SHP77 treated with DMSO at 0.1 percent for 48 hours (cell line): ENCODE results near the gene PDE6H.

Experiments used
- DNase-seq: peaks from one replicate; lab custom pipeline; 2025; lab: John Stamatoyannopoulos, UW

PDE6H gene

DNA sequence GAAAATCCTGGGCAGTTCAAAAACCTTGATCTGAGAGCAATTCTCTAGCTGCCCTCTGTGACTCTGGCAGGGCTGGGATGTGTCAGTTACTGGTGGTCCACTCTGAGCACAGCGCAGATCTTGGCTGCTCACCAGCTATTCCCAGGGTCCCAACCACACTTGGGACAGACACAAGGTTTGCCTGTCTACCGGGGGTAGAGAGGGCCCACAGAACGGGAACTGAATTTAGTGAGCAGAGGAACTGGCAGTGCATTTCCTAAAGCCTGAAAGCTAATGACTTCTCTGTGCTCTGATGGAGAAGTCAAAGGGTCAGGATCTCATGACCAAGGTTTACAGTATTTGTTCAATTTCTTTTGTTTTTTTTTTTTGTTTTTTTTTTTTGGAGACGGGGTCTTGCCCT is 2.6 kb downstream of the PDE6H start:
- no peak for DNase-seq

DNA sequence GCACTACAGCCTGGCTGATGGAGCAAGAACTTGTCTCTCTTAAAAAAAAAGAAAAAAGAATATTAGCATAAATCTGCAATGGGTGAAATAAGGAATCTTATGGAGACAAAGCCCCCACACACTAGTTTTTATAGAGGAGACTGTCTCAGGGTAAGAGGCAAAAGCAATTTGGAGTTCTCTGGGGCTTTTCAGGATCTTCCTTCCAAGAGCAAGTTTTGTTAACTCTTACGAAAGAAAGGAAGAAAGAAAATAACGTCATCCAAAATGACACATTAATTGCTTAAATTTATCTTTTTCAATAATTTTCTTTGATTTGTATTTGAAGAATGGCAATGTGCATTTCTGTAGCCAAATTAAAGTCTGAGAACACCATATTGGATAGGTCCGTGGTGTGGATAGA is 3.8 kb downstream of the PDE6H start:
- no peak for DNase-seq

DNA sequence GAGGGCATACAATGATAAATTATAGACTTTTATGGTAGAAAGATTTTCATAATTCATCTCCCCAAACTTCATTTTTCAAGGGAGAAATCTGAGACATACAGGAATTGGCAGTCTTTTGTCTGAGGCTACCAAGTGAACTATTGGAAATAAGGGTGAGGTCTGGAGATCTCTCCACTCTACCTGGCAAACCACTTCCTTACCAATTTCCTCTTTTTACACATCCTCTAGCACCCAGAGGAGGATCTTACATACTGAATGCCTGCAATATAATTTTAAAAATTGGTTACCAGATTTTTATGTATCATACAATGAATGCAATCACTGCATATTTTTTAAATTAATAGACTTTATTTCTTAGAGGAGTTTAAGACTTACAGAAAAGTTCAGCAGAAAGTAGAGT is 6.6 kb downstream of the PDE6H start:
- no peak for DNase-seq

DNA sequence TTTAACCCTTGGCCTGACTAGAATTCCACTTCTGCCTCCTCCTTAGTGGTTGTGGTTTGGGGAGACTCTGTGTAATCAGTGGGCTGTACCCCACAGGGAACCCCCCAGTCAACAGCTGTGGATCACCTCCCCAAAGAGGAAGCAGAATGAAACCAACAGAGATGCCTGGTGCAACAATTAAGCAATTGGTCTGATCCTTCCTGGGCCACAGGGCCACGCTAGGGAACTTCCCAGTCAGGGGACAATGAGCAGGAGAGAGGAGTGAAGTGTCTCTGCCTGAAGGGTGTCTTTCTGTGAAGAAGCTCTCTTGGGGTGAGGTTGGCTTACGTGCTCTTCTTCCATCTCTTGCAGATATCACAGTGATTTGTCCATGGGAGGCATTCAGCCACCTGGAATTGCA is 8.2 kb downstream of the PDE6H start:
- no peak for DNase-seq

DNA sequence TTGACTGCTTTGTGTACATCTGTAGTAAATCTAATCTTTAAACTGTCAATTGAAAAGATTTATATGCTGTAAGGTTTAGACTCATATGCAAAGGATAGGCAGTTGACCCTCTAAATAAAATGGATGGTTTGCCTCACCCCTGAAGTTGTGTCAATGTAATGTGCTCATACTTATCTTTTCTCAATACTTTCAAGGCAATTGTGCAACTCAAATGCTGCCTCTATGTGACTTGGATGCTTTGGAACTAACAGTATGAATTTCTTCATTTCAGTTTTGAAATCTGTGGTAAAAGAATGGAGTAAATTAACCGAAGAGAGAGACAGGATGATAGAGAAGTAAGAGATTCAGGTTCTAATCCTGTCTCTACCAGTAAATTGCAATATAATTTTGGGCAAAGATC is 9.7 kb downstream of the PDE6H start:
- no peak for DNase-seq

DNA sequence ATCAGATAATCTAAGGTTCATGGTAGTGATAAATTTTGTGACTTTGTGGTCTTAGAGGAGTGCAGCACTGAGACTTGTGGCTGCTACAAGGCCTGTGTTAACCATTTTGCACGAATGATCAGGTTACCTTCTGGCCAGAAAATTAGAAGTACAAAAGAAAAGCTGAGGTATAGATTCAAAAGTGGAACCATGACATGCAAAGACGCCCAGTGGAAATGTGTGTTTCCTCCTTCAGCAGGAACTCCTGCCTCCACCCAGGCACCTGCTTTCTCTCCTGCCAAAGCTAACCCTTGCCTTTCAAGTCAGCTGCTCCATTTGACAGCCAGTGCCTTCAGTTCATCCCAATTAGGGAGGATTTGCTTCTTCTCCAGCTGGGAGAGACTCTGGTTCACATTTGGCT is 10.1 kb downstream of the PDE6H start:
- no peak for DNase-seq

DNA sequence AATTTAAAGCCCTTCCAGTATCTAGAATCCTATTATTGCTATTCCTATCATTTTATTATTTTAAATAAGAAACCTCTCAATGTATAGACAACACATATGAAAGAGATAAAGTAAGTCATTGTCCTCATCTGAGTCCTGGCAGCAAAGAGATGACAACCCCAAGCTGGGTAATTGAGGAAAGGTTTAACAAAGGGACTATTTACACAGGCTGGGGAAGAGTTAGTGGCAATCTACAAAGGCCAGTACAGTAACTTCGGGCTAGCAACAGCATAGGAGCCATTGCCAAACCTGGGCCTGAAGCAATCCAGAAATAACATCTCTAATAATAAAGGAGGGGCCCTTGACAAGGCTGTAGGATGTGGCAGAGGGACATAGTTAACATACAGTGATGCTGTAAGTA is 11.2 kb downstream of the PDE6H start:
- DNase-seq: no peak

DNA sequence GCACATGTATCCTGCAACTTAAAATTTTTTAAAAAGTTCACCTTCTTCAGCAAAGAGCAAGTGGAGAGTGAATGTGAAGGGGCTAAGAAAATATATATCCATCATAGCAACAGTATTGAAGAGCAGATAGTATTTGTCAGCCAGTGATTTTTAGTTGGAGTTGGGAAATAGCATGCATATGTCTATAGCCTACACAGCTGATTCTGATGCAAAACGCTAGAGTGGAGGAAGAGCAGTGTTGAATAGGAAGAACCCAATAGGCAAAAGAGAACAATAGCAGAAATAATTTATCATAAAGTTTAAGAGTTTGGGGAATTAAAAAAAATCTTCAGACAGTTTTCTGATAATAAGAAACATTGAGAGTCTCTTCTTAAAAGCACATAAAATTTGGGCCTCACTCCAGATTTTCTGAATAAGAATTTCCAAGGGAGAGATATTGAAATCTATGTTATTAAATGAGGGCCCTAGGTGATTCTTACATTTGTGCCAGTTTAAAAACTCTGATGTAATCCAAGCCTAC is 12.0 kb downstream of the PDE6H start:
- DNase-seq: no peak

DNA sequence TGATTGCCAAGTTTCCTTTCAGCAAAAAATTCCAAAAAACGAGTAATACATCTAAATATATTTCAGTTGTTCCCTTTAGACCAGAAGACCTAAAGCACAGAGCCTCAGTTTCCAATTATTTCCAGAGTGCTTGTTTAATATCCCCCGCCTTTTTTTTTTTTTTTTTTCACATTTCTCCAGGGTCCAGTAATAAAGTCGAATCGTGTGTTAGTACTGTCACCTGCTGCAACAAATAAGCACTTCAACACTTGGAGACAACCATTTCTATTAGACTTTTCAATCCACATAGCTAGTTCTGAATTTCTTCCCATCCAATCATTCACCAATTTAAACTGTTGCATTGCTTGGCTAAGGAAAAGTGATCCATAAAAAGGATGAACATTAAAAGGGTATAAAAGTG is 13.6 kb downstream of the PDE6H start:
- DNase-seq: no peak

DNA sequence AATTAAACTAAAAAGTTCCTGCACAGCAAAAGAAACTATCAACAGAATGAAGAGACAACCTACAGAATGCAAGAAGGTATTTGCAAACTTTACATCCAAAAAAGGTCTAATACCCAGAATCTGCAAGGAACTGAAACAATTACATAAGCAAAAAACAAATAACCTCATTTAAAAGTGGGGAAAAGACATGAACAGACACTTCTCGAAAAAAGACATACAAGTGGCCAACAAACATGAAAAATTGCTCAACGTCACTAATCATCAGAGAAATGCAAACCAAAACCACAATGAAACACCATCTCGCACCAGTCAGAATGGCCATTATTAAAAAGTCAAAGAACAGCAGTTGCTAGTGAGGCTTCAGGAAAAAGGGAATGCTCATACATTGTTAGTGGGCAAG is 15.2 kb downstream of the PDE6H start:
- no peak for DNase-seq

DNA sequence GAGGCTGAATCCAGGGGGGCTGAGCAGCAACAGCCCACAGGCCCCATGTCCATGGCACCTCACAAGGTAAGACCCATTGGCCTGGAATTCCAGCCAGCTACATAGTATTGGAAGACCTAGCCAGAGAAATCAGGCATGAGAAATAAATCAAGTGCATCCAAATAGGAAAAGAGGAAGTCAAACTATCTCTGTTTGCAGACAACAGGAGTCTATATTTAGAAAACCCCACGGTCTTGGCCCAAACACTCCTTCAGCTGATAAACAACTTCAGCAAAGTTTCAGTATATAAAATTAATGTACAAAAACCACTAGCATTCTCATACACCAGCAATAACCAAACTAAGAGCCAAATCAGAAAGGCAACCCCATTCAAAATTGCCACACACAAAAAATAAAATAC is 16.9 kb downstream of the PDE6H start:
- no peak for DNase-seq

DNA sequence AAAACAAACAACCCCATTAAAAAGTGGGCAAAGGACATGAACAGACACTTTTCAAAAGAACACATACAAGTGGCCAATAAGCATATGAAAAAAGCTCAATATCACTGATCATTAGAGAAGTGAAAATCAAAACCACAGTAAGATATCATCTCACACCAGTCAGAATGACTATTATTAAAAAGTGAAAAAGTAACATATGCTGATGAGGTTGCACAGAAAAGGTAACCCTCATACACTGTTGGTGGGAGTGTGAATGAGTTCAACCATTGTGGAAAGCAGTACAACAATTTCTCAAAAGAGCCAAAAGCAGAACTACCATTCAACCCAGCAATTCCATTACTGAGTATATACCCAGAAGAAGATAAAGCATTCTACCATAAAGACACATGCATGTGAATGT is 18.2 kb downstream of the PDE6H start:
- DNase-seq: no peak

DNA sequence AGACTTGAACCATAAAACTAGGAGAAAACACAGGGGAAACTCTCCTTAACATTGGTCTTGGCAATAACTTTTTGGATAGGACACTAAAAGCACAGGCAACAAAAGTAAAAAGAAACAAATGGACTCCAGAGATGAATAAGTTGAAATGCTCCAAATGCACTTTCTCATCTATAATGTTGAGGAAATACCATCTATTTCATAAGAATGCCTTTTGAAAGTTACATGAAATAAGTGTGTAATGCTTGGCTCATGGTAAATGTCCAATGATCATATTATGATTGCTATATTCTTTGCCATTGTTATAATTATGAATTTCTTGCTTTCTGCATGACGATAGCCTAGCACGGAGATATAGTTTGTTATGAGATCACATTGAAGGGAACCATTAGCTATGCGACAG is 19.8 kb downstream of the PDE6H start:
- no peak for DNase-seq

DNA sequence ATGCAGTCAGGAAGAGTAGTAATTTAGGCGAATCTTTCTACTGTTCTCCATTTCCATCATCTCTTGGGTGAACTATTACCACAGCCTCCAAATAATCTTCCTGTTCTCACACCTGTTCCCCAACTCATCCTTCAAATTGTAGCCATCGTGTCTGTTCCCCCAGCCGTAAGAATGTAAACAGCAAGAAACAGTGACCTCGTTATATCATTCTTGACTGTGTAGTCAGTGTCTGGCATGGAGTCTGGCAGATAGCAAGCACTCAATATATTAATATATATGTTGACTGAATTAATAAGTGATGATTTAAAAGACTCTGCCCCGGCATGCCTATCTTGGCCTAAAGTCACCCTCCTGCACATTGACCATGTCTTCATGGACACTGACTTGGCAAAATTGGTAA is 20.3 kb downstream of the PDE6H start:
- DNase-seq: no peak

DNA sequence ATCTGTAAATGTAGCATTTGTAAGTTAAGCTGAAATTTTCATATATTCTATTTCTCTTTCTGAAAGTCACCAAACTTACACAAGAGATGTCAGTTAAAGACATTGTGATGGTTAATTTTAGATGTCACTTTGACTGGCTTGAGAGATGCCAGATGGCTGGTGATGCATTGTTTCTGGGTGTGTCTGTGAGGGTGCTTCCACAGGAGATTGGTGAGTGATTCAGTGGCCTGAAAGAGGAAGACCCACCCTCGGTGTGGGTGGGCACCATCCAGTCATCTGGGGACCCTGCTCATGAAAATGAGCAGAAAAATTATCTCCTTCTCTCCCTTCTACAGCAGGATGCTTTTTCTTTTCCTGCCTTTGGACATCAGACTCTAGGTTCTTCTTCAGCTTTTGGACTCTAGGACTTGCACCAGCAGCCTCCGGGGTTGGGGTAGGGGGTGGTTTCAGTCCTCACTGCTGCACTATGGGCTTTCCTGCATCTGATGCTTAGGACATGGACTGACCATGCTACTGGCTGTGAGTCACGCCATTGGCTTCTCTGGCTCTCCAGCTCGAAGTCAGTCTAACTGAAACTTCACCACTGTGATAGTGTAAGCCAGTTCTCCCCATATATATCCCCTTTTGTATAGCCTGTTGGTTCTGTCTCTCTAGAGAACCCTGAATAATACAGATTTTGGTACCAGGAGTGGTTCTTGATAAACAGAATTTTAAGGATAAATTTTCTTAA is 20.9 kb downstream of the PDE6H start:
- DNase-seq: no peak

DNA sequence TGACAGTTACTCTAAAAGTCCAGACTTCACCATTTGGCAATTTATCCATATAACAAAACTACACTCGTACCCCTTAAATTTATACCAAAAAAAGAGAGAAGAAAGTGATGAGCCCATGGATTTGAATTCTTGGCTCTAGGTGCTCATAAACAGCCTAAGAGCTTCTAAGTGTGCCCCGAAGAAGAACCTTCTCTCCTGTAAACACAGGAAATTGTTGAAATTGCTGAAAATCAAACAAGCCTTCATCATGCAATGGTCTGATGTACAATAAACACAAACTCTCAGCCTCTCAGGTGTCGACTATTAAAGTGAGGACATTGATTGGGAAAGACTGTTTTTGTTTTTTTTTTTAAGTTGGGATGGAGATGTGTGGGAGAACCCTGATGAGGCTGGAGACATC is 21.8 kb downstream of the PDE6H start:
- DNase-seq: no peak

DNA sequence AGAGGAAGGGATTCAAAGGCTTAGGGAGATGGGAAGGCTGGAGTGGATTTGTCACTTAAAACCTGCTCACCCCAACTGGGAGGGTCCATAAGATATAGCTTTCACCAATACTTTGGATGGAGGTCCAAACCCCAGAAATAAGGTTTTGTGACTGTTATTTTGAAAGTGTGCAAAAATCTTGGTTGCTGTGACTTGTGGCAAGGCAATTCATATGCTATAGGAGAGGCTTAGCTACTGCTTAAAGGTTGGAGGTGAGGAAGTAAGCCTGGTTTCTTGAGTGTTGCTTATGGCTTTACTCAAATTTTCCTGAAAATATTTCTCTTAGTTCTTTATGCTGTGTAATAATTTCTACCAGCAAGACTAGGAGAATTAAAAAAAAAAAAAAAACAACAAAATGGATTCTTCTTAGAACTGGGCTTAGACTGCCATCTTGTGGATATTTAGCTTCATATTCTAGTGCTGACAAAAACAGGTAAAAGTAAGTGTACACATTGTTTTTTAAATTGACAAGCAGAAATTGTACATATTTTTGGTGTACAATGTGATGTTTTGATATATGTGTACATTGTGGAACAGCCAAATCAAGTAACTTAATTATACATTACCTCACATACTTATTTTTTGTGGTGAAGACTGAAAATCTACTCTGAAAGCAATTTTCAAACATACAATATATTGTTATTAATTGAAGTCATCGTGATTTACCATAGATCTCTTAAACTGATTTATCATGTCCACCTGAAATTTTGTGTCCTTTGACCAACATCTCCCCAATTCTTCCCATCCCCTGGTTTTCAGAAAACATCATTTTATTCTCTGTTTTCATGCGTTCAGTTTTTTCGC is 23.0 kb downstream of the PDE6H start:
- DNase-seq: no peak

DNA sequence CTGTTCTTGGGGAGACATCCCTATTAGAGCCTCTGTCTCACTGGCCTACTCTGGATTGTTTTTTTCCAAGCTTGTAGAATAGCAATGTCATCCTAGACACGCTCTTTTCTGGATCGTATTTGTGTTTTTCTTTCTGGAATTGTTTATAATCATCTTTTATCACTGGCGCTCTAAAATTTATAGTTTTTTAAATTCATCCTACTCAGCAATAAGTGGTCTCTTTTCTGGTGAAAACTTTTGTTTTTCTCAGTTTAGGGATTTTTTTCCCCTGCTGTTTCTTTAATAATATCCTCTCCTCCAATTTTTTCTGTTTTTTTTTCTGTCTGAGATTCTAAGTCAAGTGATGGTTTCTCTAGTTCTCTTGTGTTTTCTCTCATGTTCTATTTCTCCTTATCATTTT is 25.2 kb downstream of the PDE6H start:
- DNase-seq: no peak

DNA sequence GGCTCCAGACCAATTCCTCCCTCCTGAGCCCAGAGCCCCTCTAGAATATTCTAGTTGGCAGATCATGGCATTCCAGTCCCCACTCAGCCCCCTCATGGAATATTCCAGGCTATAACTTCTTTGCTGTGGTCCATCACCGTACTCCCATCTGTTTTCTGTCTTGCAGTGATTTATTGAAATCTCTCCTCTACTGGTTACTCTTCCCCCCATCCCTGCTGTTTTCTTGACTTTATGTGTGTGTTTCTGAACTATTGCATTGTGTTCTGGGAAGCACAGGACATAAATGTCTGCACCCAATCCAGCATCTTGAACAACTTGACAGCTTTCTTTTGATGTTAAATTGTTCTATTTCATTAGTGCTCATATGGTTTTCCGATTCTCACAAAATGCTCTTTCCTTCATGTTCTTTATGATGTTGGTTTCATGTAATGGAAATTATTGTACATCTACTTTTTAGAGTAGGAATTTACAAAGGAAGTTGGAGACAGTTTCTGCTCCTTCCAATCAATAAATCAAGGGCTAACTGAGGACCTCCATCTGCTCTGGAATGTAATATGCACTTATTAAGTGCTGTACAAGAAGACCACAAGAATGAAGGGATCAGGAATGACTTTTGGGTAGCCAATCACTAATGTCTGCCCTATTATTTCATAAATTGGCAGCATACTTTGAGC is 26.3 kb downstream of the PDE6H start:
- no peak for DNase-seq

DNA sequence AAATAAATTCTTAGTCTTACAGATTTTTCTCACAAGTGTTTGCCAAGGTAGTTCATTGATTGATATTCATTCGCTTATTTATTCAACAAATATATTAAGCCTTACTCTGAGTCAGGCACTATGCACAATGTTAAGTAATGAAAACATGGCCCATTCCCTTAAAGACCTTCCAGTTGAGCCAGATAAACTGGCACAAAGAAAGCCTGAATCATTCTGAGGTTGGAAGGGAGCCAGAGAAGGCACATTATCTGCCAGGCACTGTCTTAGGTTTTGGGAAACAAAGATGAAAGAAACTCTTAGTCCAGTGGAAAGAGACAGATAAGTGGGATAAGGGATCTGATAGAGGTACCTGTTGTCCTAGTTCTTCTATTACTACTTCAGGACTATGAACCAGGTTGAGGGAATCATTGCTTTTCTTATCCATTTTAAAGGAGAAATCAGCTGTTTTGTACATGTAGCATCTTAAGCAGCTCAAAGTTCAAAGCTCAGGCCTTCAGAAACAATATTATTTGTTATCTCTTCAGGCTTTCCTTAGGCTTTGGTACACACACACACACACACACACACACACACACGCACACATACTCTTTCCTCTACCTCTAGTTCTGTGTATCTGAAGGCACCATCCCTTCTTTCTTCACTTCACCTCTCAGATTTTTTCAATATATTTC is 27.0 kb downstream of the PDE6H start:
- no peak for DNase-seq

DNA sequence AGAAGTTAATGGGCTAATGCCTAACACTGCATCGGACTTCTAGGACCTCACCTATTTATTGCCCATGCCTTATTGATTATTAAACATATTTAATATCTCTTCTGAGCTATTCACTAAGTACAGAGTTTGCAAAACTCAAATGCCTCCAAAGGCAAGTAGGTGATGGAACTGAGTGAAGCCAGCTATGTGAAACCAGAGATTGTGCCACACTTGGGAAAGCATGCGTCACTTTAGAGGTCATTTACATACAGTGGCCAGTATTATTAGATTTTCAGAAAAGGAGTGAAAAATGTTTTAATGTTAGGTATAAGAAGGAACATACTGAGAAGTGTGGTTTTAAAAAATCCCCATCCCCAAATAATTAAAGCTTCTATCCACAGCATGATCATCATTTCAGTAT is 27.7 kb downstream of the PDE6H start:
- no peak for DNase-seq

DNA sequence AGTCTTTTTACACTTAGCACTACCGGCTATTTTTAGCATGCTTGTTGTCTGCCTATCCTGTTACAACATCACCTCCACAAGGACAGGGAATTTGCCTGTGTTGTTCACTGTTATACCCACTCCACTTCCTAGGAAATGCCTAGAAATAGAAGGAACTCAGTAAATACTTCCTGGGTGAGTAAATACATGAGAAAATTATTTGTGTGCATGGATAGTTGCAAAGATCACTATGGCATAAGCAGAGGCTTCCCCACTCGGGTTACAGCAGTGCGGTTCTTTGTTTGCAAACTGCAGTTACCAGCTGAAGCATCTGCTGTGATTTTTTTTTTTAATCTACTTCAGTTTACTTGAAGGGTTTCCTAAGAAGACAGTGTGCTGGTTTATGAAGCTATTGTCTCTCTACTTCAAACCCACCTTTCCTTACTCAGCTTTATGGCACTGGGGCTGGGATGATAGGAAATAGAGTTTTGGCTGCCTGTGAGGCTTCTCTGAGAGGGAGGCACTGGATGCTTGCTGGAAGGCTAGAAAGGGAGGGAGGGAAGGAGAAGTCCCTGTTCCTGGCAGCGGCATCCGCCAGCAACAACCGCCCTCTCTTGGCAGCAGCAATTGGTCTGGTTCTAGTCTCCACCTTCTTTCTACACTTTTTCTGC is 29.0 kb downstream of the PDE6H start:
- no peak for DNase-seq
